ENCODE measurements around the gene NR4A2.

NR4A2 gene

GRCh38 chr2:156340804-156341451 lies 8.4 kb upstream of the NR4A2 start:
- DNase-seq (ENCODE audit: low read depth in 3 of 3, low spot score in 1 of 3): no peak

- DNase-seq (ENCODE audit: low read depth in 3 of 3, low spot score in 1 of 3): no peak
Observed at GRCh38 chr2:156340377-156340776, 7.9 kb upstream of the NR4A2 start.

- DNase-seq (ENCODE audit: low read depth in 3 of 3, low spot score in 1 of 3): no peak
Observed at GRCh38 chr2:156339865-156340264, 7.3 kb upstream of the NR4A2 start.

GRCh38 chr2:156339110-156339847 lies 6.8 kb upstream of the NR4A2 start:
- DNase-seq (ENCODE audit: low read depth in 3 of 3, low spot score in 1 of 3): no peak

DNA sequence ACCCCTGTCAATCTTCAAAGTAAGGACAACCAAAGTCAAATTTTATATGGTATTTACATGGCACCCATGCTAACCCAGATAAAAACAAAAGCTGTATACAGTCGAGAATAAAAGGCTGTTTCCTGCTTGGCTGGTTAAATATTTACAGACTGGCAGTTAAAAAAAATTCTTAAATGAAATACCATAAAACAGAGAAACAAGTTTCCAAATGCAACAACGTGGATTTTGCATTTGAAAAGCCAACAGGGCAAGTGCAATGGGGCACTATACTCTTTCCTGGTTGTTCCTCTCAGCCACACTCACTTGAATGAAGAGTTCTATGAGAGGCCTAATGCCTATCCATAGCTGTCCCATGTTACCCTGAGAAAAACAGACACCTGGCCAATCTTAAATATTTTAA lies 6.1 kb upstream of the NR4A2 start:
- no peak for DNase-seq (ENCODE audit: low read depth in 3 of 3, low spot score in 1 of 3)

GRCh38 chr2:156334496-156335478 lies 2.3 kb upstream of the NR4A2 start:
- DNase-seq (ENCODE audit: low read depth in 3 of 3, low spot score in 1 of 3): peak; percentile 65 to 73 (median 72)

DNA sequence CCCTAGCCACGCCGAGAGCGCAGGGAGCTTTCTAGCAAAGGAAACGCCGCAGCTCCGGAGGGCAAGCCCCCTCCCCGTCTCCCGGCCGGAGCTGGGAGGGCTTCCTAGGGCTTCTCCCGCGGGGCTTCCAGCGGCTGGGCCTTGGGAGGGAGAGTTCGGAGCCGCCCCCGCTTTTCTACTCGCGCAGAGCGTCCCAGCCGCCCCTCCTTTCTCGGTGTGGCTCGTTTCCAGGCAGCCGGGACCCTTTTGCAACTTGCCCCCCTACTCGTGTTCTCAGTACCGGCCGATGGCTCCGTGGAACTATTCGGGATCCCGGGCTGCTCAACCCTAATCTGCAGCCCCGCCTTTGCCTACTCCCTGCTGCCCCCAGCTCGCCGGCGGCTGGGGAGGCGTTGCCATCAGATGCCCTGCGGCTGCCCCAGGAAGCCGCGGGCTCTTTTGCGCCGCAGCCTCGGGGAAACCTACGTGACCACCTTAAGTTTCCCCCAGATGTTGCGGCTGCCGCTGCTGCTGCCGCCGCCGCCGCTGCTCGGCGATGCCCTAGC lies 1.5 kb upstream of the NR4A2 start:
- DNase-seq (ENCODE audit: low read depth in 3 of 3, low spot score in 1 of 3): no peak

DNA sequence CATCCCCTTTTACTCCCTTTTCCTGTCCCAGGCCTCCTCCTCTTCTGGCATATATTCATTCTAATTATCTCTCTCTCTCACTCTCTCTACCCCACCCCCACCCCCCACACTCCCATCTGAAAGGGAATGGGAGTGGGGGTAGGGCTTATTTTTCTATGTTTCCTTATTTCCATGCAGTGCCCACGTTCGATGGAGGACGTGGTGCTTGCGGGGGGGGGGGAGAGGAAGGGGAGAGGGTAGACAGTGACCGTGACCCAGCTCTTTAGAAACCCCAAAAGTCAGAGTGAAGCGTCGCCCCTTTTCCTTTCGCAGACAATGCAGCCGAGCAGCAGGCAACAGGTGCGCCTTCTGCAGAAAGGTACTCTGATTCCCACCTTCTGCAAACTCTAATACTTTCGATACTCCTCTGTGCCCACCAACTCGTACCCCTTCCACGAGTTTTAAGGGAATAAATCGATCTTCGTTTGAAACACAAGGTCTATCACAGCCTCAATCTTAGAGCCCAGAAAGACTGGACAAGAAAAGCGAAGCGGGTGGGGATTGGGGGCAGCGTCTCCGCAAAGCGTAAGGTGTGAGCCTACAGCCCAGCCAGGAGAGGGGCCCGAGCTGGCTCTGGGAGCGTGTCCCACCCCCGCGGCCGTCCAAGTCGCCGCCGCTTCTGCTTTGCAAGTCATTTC lies 891 bp upstream of the NR4A2 start:
- DNase-seq (ENCODE audit: low read depth in 3 of 3, low spot score in 1 of 3): no peak

DNA sequence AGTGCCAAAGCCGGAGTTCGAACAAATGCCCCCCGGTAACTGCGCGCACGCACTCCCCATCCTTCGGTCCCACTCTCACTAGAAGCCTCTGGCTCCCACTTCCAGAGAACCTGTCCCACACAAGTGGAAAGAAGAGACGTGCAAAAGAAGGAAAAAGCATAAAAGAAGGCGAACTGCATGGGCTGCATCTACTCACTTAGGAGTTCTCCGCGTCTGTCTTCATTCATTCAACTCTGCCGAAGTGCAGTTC lies 312 bp downstream of the NR4A2 start:
- no peak for DNase-seq (ENCODE audit: low read depth in 3 of 3, low spot score in 1 of 3)

GRCh38 chr2:156331572-156332283 lies 793 bp downstream of the NR4A2 start:
- DNase-seq (ENCODE audit: low read depth in 3 of 3, low spot score in 1 of 3): no peak

- no peak for DNase-seq (ENCODE audit: low read depth in 3 of 3, low spot score in 1 of 3)
Observed at GRCh38 chr2:156329927-156330726, 2.4 kb downstream of the NR4A2 start.

DNA sequence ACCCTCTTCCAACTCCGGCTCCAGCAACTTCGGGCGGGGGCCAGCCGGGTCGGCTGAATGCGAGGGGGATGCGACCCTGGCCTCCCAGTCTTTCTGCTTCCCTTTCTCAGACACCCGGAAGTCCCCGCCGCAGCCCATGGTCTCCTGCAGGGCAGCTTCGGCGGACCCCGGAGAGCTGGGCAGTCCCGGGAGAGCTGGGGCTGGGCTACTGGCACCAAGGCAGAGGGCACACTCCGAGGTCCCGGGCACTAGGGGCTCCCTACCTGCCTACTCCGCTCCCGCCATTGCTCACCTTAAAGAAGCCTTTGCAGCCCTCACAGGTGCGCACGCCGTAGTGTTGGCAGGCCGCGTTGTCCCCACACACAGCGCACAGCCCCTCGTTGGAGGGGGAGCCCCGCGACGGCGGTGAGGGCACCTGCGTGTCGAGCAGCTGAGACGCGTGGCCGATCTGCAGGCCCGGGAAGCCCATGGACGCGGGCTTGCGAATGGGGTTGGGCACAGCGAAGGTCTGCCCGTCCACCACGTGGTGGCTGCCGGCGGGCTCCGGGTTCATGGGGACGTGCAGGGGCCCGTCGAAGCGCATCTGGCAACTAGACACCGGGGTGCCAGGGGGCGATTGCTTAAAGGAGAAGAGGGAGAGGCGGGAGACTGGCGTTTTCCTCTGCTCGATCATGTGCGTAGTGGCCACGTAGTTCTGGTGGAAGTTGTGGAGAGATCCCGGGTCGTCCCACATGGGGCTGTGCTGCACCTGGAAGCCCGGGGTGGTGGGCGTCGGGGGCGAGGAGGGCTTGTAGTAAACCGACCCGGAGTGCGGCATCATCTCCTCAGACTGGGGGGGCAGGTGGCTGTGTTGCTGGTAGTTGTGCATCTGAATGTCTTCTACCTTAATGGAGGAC lies 3.2 kb downstream of the NR4A2 start:
- DNase-seq (ENCODE audit: low read depth in 3 of 3, low spot score in 1 of 3): no peak

DNA sequence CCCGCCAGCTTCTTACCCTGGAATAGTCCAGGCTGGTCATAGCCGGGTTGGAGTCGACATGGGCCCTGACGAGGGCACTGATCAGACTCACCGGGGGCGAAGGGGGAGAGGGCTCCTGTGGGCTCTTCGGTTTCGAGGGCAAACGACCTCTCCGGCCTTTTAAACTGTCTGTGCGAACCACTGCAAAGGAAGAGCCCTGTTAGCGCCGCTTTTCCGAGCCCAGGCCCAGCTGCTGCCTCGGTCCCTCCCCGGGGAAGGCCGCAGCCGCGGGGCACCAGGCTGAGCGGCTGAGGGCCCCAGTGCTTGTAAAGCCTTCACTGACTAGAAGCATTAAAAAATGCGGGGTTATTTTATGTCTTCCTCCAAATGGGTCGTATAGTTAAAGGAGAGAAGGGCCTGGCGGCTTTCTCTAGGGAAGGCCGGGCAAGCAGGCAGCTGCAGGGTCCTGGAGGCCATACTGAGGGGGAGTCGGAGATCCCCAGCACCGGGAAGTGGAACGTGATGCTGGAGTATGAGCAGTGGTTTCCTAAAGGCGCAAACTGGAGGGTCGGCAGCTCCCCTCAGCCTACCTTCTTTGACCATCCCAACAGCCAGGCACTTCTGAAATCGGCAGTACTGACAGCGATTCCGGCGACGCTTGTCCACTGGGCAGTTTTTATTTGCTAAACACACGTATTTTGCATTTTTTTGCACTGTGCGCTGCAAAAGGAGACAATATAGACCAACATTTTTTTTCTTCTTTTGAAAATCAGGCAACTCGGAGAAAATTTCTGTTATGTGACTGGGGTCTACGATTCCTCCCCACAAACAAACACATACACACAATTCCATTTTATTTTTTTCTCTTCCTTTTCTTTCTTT lies 4.5 kb downstream of the NR4A2 start:
- no peak for DNase-seq (ENCODE audit: low read depth in 3 of 3, low spot score in 1 of 3)

DNA sequence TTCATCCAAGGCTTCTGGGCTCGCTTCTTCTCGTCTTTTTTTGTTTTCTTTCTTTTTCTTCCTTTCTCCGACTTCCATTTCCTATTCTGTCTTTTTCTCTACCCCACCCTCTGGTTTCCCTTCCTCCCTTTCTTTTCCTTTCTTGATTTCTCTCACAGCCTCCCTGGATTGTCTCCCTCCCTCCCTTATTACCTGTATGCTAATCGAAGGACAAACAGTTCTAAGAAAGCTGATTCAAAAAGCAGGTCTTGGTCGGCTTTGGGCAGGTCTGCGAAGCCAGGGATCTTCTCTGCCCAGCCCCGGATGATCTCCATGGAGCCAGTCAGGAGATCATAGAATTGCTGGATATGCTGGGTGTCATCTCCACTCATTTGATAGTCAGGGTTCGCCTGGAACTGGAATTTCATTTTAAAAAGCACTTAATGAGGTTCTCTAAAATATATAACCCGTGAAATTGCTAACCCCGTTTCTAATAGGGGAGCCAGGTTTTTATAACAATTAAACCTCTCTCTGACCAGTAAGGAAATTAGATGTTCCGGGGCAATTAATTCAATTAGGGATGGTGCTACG lies 5.9 kb downstream of the NR4A2 start:
- DNase-seq (ENCODE audit: low read depth in 3 of 3, low spot score in 1 of 3): no peak

DNA sequence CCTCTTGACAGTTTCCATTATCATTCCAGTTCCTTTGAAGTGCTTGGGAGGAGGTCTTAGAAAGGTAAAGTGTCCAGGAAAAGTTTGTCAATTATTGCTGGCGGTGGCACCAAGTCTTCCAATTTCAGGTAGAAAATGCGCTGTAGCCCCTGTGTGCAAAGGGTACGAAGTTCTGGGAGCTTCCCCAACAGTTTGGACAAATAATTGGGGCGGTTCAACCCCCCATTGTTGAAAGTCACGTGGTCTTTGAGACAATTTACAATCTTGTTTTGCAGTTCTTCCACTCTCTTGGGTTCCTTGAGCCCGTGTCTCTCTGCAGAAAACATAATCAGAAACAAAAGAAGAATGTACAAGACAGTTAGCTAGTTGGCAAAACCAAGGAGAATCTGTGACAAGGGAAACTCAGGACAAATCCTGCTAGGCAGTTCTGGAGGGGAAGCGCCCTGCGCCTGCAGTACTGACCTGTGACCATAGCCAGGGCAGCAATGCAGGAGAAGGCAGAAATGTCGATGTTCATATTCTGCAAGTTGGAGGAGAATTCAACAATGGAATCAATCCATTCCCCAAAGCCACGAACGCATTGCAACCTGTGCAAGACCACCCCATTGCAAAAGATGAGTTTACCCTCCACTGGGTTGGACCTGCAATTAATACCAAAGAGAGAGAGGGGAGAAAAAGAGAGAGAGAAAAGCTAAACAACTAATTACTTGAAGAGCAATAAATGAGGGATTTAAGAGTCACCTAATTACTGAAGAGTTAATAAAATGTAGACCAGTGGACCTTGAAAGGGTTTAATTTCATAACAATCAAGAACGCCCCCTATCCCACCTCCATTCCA lies 6.6 kb downstream of the NR4A2 start:
- no peak for DNase-seq (ENCODE audit: low read depth in 3 of 3, low spot score in 1 of 3)

GRCh38 chr2:156323754-156324153 lies 8.8 kb downstream of the NR4A2 start:
- no peak for DNase-seq (ENCODE audit: low read depth in 3 of 3, low spot score in 1 of 3)
